Measurements from ENCODE around the gene MSRB1. TPM values are rescaled to one million over a fixed set of nuclear protein-coding genes. Genes with fewer than 3 reads are reported as not detected.
A peak's percentile ranks its signal among the peaks of the same experiment; 100 is the strongest.
"Not testable (repeated sequence)": the region's sequence is repeated elsewhere in the genome, so short reads cannot be mapped to it uniquely, and the experiment has no call there.

Gene MSRB1
- total RNA-seq, 1 donor = 14.3 TPM

DNA sequence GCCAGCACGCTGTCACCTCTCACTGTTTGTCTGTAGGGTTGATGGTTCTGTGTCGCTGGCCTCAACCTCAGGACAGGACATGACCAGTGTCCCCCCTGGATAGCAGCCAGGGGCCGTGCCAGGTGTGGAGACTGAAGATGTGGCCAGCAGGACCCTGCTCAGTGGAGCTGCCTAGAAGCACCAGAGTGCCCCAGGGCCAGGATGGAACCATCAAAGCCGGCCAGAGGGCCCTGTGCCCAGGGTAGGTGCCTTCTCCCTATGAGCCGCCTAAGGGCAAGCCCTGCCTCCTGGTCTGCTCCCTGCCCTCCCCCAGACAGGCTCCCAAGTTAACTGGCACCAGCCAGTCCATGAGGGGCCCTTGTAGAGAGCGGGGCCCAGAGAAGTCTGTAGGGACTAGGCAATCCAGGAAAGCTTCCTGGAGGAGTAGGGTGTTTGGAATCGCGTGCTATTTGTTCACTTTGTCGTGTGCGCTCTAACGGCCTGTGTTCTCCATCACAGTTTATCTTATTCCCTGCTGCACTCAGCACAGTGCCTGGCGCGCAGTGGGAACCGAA is 15.8 kb upstream of the MSRB1 start:
- DNase-seq (ENCODE audit: low read depth) = no peak
- TF ChIP-seq, protein P1, sequence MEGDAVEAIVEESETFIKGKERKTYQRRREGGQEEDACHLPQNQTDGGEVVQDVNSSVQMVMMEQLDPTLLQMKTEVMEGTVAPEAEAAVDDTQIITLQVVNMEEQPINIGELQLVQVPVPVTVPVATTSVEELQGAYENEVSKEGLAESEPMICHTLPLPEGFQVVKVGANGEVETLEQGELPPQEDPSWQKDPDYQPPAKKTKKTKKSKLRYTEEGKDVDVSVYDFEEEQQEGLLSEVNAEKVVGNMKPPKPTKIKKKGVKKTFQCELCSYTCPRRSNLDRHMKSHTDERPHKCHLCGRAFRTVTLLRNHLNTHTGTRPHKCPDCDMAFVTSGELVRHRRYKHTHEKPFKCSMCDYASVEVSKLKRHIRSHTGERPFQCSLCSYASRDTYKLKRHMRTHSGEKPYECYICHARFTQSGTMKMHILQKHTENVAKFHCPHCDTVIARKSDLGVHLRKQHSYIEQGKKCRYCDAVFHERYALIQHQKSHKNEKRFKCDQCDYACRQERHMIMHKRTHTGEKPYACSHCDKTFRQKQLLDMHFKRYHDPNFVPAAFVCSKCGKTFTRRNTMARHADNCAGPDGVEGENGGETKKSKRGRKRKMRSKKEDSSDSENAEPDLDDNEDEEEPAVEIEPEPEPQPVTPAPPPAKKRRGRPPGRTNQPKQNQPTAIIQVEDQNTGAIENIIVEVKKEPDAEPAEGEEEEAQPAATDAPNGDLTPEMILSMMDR (IDR thresholded peaks at IDR 0.05; ENCODE audit: insufficient read depth, low read length) = no peak
- peak overlapping the region; percentile 37 for H3K4me3 ChIP-seq (ENCODE audit: low read depth, low read length)

DNA sequence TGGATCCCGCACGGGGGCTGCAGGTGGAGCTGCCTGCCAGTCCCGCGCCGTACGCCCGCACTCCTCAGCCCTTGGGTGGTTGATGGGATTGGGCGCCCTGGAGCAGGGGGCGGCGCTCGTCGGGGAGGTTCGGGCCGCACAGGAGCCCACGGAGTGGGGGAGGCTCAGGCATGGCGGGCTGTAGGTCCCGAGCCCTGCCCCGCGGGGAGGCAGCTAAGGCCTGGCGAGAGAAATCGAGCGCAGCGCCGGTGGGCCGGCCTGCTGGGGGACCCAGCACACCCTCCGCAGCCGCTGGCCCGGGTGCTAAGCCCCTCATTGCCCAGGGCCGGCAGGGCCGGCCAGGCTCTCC is 15.1 kb upstream of the MSRB1 start:
- H3K4me3 ChIP-seq (ENCODE audit: low read depth, low read length); DNase-seq (ENCODE audit: low read depth): not testable (repeated sequence)

DNA sequence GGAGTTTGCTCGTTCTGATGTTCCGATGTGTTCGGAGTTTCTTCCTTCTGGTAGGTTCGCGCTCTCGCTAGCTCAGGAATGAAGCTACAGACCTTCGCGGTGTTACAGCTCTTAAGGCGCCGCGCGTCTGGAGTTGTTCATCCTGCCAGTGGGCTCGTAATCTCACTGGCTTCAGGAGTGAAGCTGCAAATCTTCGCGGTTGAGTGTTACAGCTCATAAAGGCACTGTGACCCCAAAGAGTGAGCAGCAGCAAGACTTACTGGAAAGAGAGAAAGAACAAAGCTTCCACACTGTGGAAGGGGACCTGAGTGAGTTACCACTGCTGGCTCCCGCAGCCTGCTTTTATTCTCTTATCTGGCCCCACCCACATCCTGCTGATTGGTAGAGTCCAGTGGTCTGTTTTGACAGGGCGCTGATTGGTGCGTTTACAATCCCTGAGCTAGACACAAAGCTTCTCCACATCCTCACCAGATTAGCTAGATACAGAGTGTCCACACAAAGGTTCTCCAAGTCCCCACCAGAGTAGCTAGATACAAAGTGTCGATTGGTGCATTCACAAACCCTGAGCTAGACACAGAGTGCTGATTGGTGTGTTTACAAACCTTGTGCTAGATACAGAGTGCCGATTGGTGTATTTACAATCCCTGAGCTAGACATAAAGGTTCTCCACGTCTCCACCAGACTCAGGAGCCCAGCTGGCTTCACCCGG is 14.6 kb upstream of the MSRB1 start:
- not testable (repeated sequence) for DNase-seq (ENCODE audit: low read depth); H3K4me3 ChIP-seq (ENCODE audit: low read depth, low read length)

DNA sequence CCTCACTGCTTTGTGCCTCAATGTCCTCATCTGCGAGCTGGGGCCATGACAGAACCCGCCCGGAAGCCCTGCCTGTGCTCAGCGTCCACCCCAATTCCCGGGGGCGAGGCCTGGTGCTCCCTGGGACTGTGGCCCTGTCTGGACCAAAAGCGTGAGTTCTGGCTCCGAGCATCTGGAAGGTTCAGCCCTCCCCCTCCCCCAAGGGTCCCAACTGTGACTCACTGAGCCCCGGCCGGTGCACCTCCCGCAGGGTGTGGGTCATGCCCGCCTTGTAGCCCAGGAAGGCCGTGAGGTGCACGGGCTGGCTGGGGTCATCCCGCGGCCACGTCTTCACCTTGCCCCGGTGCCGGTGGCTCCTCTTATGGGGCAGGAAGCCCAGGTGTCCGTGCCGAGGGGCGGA is 10.7 kb upstream of the MSRB1 start:
- TF ChIP-seq, protein P1 (IDR thresholded peaks at IDR 0.05; ENCODE audit: insufficient read depth, low read length) = no peak
- no peak overlapping the region for H3K4me3 ChIP-seq (ENCODE audit: low read depth, low read length)
- no peak for DNase-seq (ENCODE audit: low read depth)

DNA sequence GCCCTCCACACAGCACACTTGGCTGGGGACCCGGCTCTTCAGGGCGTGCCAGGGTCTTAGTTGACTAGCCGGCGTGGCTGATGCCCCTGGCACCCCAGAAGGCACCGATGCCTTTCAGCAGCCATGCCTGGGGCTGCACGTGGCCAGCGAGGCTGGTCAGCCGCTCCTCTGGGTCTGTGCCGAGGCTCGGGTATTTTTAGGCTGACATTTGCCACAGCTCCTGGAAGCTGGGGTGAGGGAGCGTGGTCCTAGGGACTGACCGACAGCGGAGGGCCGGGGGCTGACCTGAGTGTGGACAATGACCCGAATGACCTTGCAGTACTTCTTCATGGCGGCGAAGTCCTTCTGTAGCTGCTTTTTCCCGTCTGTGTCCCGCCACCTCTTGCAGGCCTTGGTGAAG is 7.6 kb upstream of the MSRB1 start:
- TF ChIP-seq, protein P1 (IDR thresholded peaks at IDR 0.05; ENCODE audit: insufficient read depth, low read length) = no peak
- no peak overlapping the region for H3K4me3 ChIP-seq (ENCODE audit: low read depth, low read length)
- DNase-seq (ENCODE audit: low read depth) = no peak

DNA sequence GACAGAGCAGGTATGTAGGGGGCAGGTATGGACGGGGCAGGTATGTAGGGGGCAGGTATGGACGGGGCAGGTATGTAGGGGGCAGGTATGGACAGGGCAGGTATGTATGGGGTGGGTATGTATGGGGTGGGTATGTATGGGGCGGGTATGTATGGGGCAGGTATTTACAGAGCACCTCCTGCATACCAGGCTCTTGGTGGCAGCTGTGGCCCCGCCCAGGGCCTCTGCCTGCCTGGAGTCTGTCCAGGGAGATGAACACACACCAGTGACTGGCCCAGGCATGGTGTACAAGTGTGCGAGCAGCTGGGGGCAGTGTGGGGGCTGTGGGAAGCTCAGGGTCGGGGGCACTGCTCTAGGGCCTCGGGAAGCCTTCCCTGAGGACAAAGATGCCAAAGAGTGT is 7.0 kb upstream of the MSRB1 start:
- DNase-seq (ENCODE audit: low read depth) = no peak
- TF ChIP-seq, protein P1 (IDR thresholded peaks at IDR 0.05; ENCODE audit: insufficient read depth, low read length) = no peak
- no peak overlapping the region for H3K4me3 ChIP-seq (ENCODE audit: low read depth, low read length)

DNA sequence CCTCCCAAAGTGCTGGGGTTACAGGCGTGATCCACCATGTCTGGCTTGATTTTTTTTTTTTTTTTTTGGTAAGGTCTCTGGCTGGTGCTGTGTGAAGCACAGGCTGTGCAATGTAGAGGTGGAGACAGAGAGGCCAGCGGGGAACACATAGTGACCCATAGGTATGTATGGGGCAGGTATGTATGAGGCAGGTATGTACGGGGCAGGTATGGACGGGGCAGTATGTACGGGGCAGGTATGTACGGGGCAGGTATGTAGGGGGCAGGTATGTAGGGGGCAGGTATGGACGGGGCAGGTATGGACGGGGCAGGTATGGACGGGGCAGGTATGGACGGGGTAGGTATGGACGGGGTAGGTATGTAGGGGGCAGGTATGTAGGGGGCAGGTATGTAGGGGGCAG is 6.5 kb upstream of the MSRB1 start:
- DNase-seq (ENCODE audit: low read depth) = no peak
- TF ChIP-seq, protein P1 (IDR thresholded peaks at IDR 0.05; ENCODE audit: insufficient read depth, low read length) = no peak
- no peak overlapping the region for H3K4me3 ChIP-seq (ENCODE audit: low read depth, low read length)

DNA sequence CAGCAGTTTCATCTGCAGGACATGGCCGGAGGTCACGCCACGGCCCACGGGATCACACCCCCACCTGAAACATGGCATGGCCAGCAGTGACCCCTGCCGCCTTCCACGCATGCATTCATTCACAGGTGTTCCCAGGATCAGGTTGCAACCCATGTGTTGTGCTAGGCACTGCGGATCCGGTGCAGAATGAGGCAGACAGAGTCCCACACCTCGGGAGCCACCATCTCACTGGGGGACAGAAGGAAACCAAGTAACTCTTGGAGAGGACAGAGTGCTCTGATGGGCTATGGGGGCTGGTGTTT is 4.3 kb upstream of the MSRB1 start:
- no peak for DNase-seq (ENCODE audit: low read depth)
- H3K4me3 ChIP-seq (ENCODE audit: low read depth, low read length) = no peak overlapping the region
- TF ChIP-seq, protein P1 (IDR thresholded peaks at IDR 0.05; ENCODE audit: insufficient read depth, low read length) = no peak
